HuH-7 (cell line): Measurements from ENCODE around the gene CDRT15L2.
"Not testable (repeated sequence)": the region's sequence is repeated elsewhere in the genome, so short reads cannot be mapped to it uniquely, and the experiment has no call there.

Experiments
- DNase-seq: peaks from one replicate; pipeline ENCODE4 v3.0.0; 2011; ENCODE audit warnings: low spot score

The CDRT15L2 gene

GRCh38 chr17:20579424-20579823, at the start of gene CDRT15L2:
CDRT15L2 (plus strand) TSS chr17:20579724; CDS start chr17:20579744, 20 bp downstream.
- not testable (repeated sequence) for DNase-seq

- not testable (repeated sequence) for DNase-seq
These were observed 49.4 kb upstream of the CDRT15L2 start for GRCh38 chr17:20530104-20530503.

- not testable (repeated sequence) for DNase-seq
These were observed 46.9 kb upstream of the CDRT15L2 start for GRCh38 chr17:20532544-20533090.

- DNase-seq = not testable (repeated sequence)
These were observed 46.3 kb upstream of the CDRT15L2 start for GRCh38 chr17:20533206-20533605.

GRCh38 chr17:20534711-20535550, 44.6 kb upstream of the CDRT15L2 start:
- not testable (repeated sequence) for DNase-seq

GRCh38 chr17:20540414-20540813, 39.1 kb upstream of the CDRT15L2 start:
- DNase-seq = not testable (repeated sequence)

- DNase-seq = not testable (repeated sequence)
These were observed 38.7 kb upstream of the CDRT15L2 start for GRCh38 chr17:20540865-20541264.

- not testable (repeated sequence) for DNase-seq
These were observed 37.5 kb upstream of the CDRT15L2 start for GRCh38 chr17:20541853-20542546.

- not testable (repeated sequence) for DNase-seq
These were observed 31.6 kb upstream of the CDRT15L2 start for GRCh38 chr17:20547923-20548322.

- DNase-seq = not testable (repeated sequence)
These were observed 26.6 kb upstream of the CDRT15L2 start for GRCh38 chr17:20552920-20553319.

GRCh38 chr17:20554728-20555127, 24.8 kb upstream of the CDRT15L2 start:
- not testable (repeated sequence) for DNase-seq

- DNase-seq = not testable (repeated sequence)
These were observed 24.2 kb upstream of the CDRT15L2 start for GRCh38 chr17:20555135-20556010.

GRCh38 chr17:20558096-20558495, 21.4 kb upstream of the CDRT15L2 start:
- DNase-seq = not testable (repeated sequence)

- DNase-seq = not testable (repeated sequence)
These were observed 20.5 kb upstream of the CDRT15L2 start for GRCh38 chr17:20559018-20559417.

- no peak for DNase-seq
These were observed 16.9 kb upstream of the CDRT15L2 start for GRCh38 chr17:20562587-20562986.

- not testable (repeated sequence) for DNase-seq
These were observed 14.3 kb upstream of the CDRT15L2 start for GRCh38 chr17:20565245-20565644.

- no peak for DNase-seq
These were observed 13.8 kb upstream of the CDRT15L2 start for GRCh38 chr17:20565711-20566110.

GRCh38 chr17:20566736-20567135, 12.8 kb upstream of the CDRT15L2 start:
- not testable (repeated sequence) for DNase-seq

GRCh38 chr17:20567421-20567820, 12.1 kb upstream of the CDRT15L2 start:
- not testable (repeated sequence) for DNase-seq

GRCh38 chr17:20568604-20569003, 10.9 kb upstream of the CDRT15L2 start:
- DNase-seq = not testable (repeated sequence)

GRCh38 chr17:20571653-20572052, 7.9 kb upstream of the CDRT15L2 start:
- not testable (repeated sequence) for DNase-seq

- not testable (repeated sequence) for DNase-seq
These were observed 6.3 kb upstream of the CDRT15L2 start for GRCh38 chr17:20573216-20573615.
